Measurements from ENCODE around the gene SRBD1.

DNA sequence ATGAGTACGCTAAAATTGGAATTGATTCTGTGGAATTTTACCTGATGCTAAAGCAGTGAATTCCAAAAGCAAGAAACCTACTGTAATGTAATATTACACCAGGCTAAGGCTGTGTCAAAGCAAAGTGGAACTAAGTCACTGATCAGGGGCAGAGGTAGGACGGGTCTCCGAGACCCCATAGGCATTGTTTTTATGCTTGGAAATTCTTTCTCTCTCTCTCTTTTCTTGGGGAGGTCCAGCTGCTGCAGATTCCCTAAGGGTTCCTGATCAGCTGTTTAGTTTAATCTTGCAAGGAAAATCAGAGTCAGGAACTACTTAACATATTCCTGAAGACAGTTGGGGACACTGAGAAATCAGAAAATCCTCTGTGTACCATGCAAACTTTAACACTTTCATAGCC, 220.2 kb downstream of the SRBD1 start:
- TF ChIP-seq, protein P1, sequence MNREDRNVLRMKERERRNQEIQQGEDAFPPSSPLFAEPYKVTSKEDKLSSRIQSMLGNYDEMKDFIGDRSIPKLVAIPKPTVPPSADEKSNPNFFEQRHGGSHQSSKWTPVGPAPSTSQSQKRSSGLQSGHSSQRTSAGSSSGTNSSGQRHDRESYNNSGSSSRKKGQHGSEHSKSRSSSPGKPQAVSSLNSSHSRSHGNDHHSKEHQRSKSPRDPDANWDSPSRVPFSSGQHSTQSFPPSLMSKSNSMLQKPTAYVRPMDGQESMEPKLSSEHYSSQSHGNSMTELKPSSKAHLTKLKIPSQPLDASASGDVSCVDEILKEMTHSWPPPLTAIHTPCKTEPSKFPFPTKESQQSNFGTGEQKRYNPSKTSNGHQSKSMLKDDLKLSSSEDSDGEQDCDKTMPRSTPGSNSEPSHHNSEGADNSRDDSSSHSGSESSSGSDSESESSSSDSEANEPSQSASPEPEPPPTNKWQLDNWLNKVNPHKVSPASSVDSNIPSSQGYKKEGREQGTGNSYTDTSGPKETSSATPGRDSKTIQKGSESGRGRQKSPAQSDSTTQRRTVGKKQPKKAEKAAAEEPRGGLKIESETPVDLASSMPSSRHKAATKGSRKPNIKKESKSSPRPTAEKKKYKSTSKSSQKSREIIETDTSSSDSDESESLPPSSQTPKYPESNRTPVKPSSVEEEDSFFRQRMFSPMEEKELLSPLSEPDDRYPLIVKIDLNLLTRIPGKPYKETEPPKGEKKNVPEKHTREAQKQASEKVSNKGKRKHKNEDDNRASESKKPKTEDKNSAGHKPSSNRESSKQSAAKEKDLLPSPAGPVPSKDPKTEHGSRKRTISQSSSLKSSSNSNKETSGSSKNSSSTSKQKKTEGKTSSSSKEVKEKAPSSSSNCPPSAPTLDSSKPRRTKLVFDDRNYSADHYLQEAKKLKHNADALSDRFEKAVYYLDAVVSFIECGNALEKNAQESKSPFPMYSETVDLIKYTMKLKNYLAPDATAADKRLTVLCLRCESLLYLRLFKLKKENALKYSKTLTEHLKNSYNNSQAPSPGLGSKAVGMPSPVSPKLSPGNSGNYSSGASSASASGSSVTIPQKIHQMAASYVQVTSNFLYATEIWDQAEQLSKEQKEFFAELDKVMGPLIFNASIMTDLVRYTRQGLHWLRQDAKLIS (CRISPR knock-in tag; IDR thresholded peaks at IDR 0.05; ENCODE audit: borderline replicate concordance): no peak
- TF ChIP-seq FOXK1 (CRISPR knock-in tag; IDR thresholded peaks at IDR 0.05): no peak
- TF ChIP-seq TEAD4 (CRISPR knock-in tag; IDR thresholded peaks at IDR 0.05): no peak

Data from WTC11 (cell line).